H1 (cell line): Measurements from ENCODE around the gene RNF31. TPM values are rescaled to one million over a fixed set of nuclear protein-coding genes. Genes with fewer than 3 reads are reported as not detected.

Source experiments
- CTCF ChIA-PET: fragments of 300-600 bp; sonication (Branson Sonifier 250); formaldehyde crosslinking; loops from one replicate; lab custom pipeline; 2021; ENCODE audit not compliant: partially characterized antibody; lab: Charles Lee
- POLR2A ChIA-PET: fragments of 300-600 bp; sonication (Branson Sonifier 250); formaldehyde crosslinking; loops from one replicate; lab custom pipeline; 2021; ENCODE audit warnings: inconsistent platforms; ENCODE audit not compliant: partially characterized antibody; lab: Charles Lee
- DNase-seq, 2 experiments: peaks; one replicate each; pipeline versions ENCODE4 v3.0.0 to v3.0.0-alpha.2; 2010 to 2022; ENCODE audit warnings: low spot score in 2 of 2, low read depth in 1 of 2, mixed read lengths in 1 of 2
- FAIRE-seq: peaks from 2 replicates; lab custom pipeline; 2011; peaks lifted over from hg19 to GRCh38; lab: Jason Lieb, UNC
- H2AFZ ChIP-seq: 2 replicates; pipeline ENCODE4 v1.8.1; 2012; ENCODE audit warnings: low read length, inconsistent platforms
- H2AK5ac ChIP-seq: 2 replicates; pipeline ENCODE4 v1.6.1; 2013; ENCODE audit warnings: low read depth, low read length
- H2BK120ac ChIP-seq: replicated peaks from 2 replicates; pipeline ENCODE3; 2013; ENCODE audit warnings: low read depth, low read length, inconsistent platforms
- H2BK12ac ChIP-seq: 2 replicates; pipeline ENCODE4 v1.6.1; 2013; ENCODE audit warnings: low read depth, low read length
- H2BK15ac ChIP-seq: 2 replicates; pipeline ENCODE4 v1.6.1; 2013; ENCODE audit warnings: low read length
- H2BK20ac ChIP-seq: 2 replicates; pipeline ENCODE4 v1.6.1; 2013; ENCODE audit warnings: low read length
- H2BK5ac ChIP-seq: 2 replicates; pipeline ENCODE4 v1.6.1; 2013; ENCODE audit warnings: low read depth, low read length
- H3K14ac ChIP-seq: 2 replicates; pipeline ENCODE4 v1.6.1; 2013; ENCODE audit warnings: inconsistent platforms; ENCODE audit not compliant: insufficient read length
- H3K18ac ChIP-seq: 2 replicates; pipeline ENCODE4 v1.6.1; 2013; ENCODE audit warnings: low read length; ENCODE audit errors: extremely low read depth
- H3K23ac ChIP-seq: 2 replicates; pipeline ENCODE4 v1.6.1; 2013; ENCODE audit warnings: inconsistent platforms; ENCODE audit not compliant: insufficient read length
- H3K23me2 ChIP-seq: 2 replicates; pipeline ENCODE4 v1.6.1; 2013; ENCODE audit warnings: low read depth, low read length
- H3K27ac ChIP-seq: 2 replicates; pipeline ENCODE4 v1.6.1; 2011; ENCODE audit warnings: low read depth, low read length, inconsistent platforms
- H3K27me3 ChIP-seq, 4 experiments: replicated peaks in 1 of 4; 1 replicate in 1 of 4; 2 replicates in 3 of 4; pipeline versions ENCODE4 v1.6.1 to v1.8.1; 2011 to 2013; ENCODE audit warnings: low read length in 3 of 4, mild to moderate bottlenecking in 3 of 4, inconsistent platforms in 2 of 4, mixed read lengths in 2 of 4, moderate library complexity in 1 of 4; ENCODE audit not compliant: control insufficient read depth in 3 of 4, insufficient read depth in 3 of 4; ENCODE audit errors: extremely low read depth in 1 of 4
- H3K36me3 ChIP-seq, 4 experiments: 2 replicates each; pipeline versions ENCODE4 v1.6.1 to v1.8.1; 2011 to 2013; ENCODE audit warnings: mild to moderate bottlenecking in 4 of 4, low read length in 3 of 4, moderate library complexity in 2 of 4, control low read depth in 1 of 4, inconsistent platforms in 1 of 4; ENCODE audit not compliant: insufficient read depth in 4 of 4, control insufficient read depth in 2 of 4
- H3K4ac ChIP-seq: replicated peaks from 2 replicates; pipeline ENCODE3; 2013; ENCODE audit warnings: low read length, low read depth, mixed read lengths, inconsistent platforms; ENCODE audit not compliant: insufficient read length
- H3K4me1 ChIP-seq, 4 experiments: replicated peaks in 1 of 4; 1 replicate in 1 of 4; 2 replicates in 3 of 4; pipeline versions ENCODE4 v1.6.1 to v1.8.1; 2011 to 2013; ENCODE audit warnings: low read length in 3 of 4, inconsistent platforms in 2 of 4, mixed read lengths in 1 of 4; ENCODE audit not compliant: insufficient read depth in 4 of 4, control insufficient read depth in 3 of 4
- H3K4me2 ChIP-seq, 2 experiments: 2 replicates each; pipeline versions ENCODE4 v1.6.1 to v1.8.1; 2011 to 2013; ENCODE audit warnings: low read depth in 2 of 2, low read length in 2 of 2, control low read depth in 1 of 2, inconsistent platforms in 1 of 2, mild to moderate bottlenecking in 1 of 2; ENCODE audit not compliant: insufficient read depth in 1 of 2
- H3K4me3 ChIP-seq, 4 experiments: fragments of 200-600, 300-600 bp in 1 of 4; sonication (generic), shearing (Covaris generic), sonication (Bioruptor Twin) in 1 of 4; 2 replicates each; pipeline versions ENCODE4 v1.5.1 to v1.8.1; 2011 to 2016; ENCODE audit warnings: low read length in 4 of 4, low read depth in 3 of 4, control low read depth in 2 of 4, inconsistent platforms in 2 of 4, mild to moderate bottlenecking in 2 of 4, mixed read lengths in 1 of 4, moderate library complexity in 1 of 4; ENCODE audit not compliant: insufficient read depth in 2 of 4; ENCODE audit errors: extremely low read depth in 1 of 4
- H3K56ac ChIP-seq: replicated peaks from 2 replicates; pipeline ENCODE3; 2013; ENCODE audit warnings: low read depth, mild to moderate bottlenecking, mixed read lengths, low read length, inconsistent platforms; ENCODE audit not compliant: insufficient read length
- H3K79me1 ChIP-seq: 2 replicates; pipeline ENCODE4 v1.6.1; 2013; ENCODE audit warnings: low read depth, low read length, control low read depth
- H3K79me2 ChIP-seq, 2 experiments: 2 replicates each; pipeline versions ENCODE4 v1.6.1 to v1.8.1; 2012 to 2013; ENCODE audit warnings: low read length in 2 of 2, mild to moderate bottlenecking in 2 of 2, inconsistent platforms in 1 of 2; ENCODE audit not compliant: insufficient read depth in 2 of 2, control insufficient read depth in 1 of 2
- H3K9ac ChIP-seq, 4 experiments: replicated peaks in 1 of 4; 1 replicate in 1 of 4; 2 replicates in 3 of 4; pipeline versions ENCODE4 v1.6.1 to v1.8.1; 2011 to 2013; ENCODE audit warnings: low read depth in 3 of 4, low read length in 3 of 4, control low read depth in 2 of 4, mild to moderate bottlenecking in 2 of 4, moderate library complexity in 2 of 4, inconsistent platforms in 1 of 4; ENCODE audit errors: extremely low read depth in 1 of 4
- H3K9me3 ChIP-seq, 2 experiments: 2 replicates each; pipeline versions ENCODE4 v1.6.1 to v1.8.1; 2012 to 2013; ENCODE audit warnings: mild to moderate bottlenecking in 2 of 2, moderate library complexity in 2 of 2, control low read depth in 1 of 2, inconsistent platforms in 1 of 2, low read depth in 1 of 2, low read length in 1 of 2, mixed read lengths in 1 of 2; ENCODE audit not compliant: insufficient read depth in 2 of 2
- H4K20me1 ChIP-seq, 2 experiments: replicated peaks in 1 of 2; 2 replicates each; pipeline versions ENCODE3 to v1.8.1; 2011 to 2013; ENCODE audit warnings: inconsistent platforms in 2 of 2, low read length in 2 of 2, mild to moderate bottlenecking in 1 of 2; ENCODE audit not compliant: insufficient read depth in 2 of 2, control insufficient read depth in 1 of 2
- H4K5ac ChIP-seq: 2 replicates; pipeline ENCODE4 v1.6.1; 2013; ENCODE audit warnings: low read length, low read depth, mixed read lengths, inconsistent platforms; ENCODE audit not compliant: insufficient read length
- H4K8ac ChIP-seq: 2 replicates; pipeline ENCODE4 v1.8.0; 2013; ENCODE audit warnings: mild to moderate bottlenecking, moderate library complexity, low read length, inconsistent platforms; ENCODE audit not compliant: insufficient read depth; ENCODE audit errors: extremely low read depth
- H4K91ac ChIP-seq: replicated peaks from 2 replicates; pipeline ENCODE3; 2013; ENCODE audit warnings: low read length, mixed read lengths, inconsistent platforms; ENCODE audit not compliant: insufficient read length
- BACH1 ChIP-seq: IDR thresholded peaks from 2 replicates; pipeline ENCODE4 v1.6.1; 2012; ENCODE audit warnings: low read length, improper control_type of control experiment
- CHD2 ChIP-seq: IDR thresholded peaks from 2 replicates; pipeline ENCODE4 v1.6.1; 2012; ENCODE audit warnings: low read length, improper control_type of control experiment
- GTF2F1 ChIP-seq: IDR thresholded peaks from 2 replicates; pipeline ENCODE4 v1.6.1; 2012; ENCODE audit warnings: low read depth, low read length, improper control_type of control experiment, borderline replicate concordance
- SP2 ChIP-seq: IDR thresholded peaks from 2 replicates; pipeline ENCODE4 v1.6.1; 2012; ENCODE audit warnings: mild to moderate bottlenecking, low read length, inconsistent platforms
- SUZ12 ChIP-seq: fragments of 200-600 bp; sonication (generic); IDR thresholded peaks from 2 replicates; pipeline ENCODE4 v1.6.1; 2012; ENCODE audit warnings: mild to moderate bottlenecking, inconsistent platforms, low read length, moderate library complexity, mixed read lengths
- TBP ChIP-seq: IDR thresholded peaks from 2 replicates; pipeline ENCODE4 v1.6.1; 2011; ENCODE audit warnings: low read depth, low read length, improper control_type of control experiment
- WGBS, 2 experiments: shearing (Covaris generic) in 1 of 2; methylation state at CpG; one replicate each; pipeline versions ENCODE4 v1.1.6 to v1.1.7; 2013 to 2015; ENCODE audit warnings: low lambda C conversion rate in 2 of 2, mixed read lengths in 2 of 2, inconsistent platforms in 1 of 2, low coverage in 1 of 2, missing lambda C conversion rate in 1 of 2; ENCODE audit not compliant: insufficient replicate concordance in 2 of 2, insufficient coverage in 1 of 2, insufficient read length in 1 of 2; ENCODE audit errors: extremely low coverage in 1 of 2, missing lambda C conversion rate in 1 of 2; 5-methylcytosine and 5-hydroxymethylcytosine counted together
- polyA plus RNA-seq, 7 experiments: library from polyadenylated mRNA; depleted of rRNA in 3 of 7; stranded (reverse) in 5 of 7; unstranded in 2 of 7; fragments of >200 nt in 5 of 7; fragments of 200-250 nt in 2 of 7; gene quantifications; 1 replicate in 5 of 7; 2 replicates in 1 of 7; 4 replicates in 1 of 7; pipeline versions ENCODE4 v1.2.1 to v1.2.3, GENCODE V29; 2011 to 2013; ENCODE audit warnings: missing spikeins in 2 of 7, mixed read lengths in 2 of 7
- total RNA-seq: library from RNA; stranded (reverse); fragmentation: NEBNext Ultra II Directional; extraction: Animal tissue kit (Norgen Biotek cat#: 25700); gene quantifications from 2 replicates; pipeline ENCODE4 v1.2.1, GENCODE V29; 2021
- TF ChIP-seq, protein P1 (sequence below): IDR thresholded peaks from 2 replicates; pipeline ENCODE4 v1.6.1; 2012; ENCODE audit warnings: inconsistent platforms

Gene RNF31
- total and polyA plus RNA-seq, 2 of the 8 experiments (the other 6 are each of a cell fraction or from before 2014, with no cell fraction given): 17.5 to 72.0 TPM

DNA sequence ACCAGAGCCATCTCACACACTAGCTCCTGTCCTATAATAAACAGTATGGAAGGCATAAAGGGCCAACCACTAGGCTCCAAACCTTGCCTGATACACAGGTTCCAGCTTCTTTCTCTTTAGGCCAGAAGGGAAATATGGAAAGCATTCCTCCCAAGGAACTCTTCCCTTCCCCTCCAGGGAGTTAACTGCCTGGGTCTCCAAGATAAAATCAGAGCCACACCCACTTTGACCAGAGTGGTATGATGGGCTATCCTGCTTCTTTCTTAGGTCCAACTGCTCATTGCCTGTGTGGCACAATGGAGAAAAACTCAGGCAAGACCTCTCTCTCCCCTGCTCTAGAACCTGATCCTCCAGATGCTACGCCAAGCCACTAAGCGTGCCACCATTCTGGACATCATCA, 60.3 kb downstream of the RNF31 start:
- H4K91ac ChIP-seq: no peak overlapping the region
- H3K4me1 ChIP-seq: peaks cover 0 to 7% (median 4%) of the 10 kb centered on the region in 4 experiments; a peak in 3 of 7 replicates
- H4K8ac ChIP-seq: no peak overlapping the region
- 98% methylated on average over 2 of the region's 2 CpGs; no CpG with 5 or more reads in 1 of the 2 experiments for WGBS, 2 experiments
- peaks cover 0 to 3% of the 10 kb centered on the region in 2 experiments; a peak in 1 of 4 replicates for H3K79me2 ChIP-seq
- no peak overlapping the region for H2BK15ac ChIP-seq
- no peak overlapping the region for H2BK20ac ChIP-seq
- no peak overlapping the region for H3K23ac ChIP-seq
- H2AFZ ChIP-seq: no peak overlapping the region
- no peak overlapping the region for H3K56ac ChIP-seq
- TF ChIP-seq SP2: no peak
- no peak for TF ChIP-seq CHD2
- no peak for TF ChIP-seq SUZ12
- TF ChIP-seq GTF2F1: no peak
- no peak for TF ChIP-seq BACH1
- no peak for TF ChIP-seq TBP
- TF ChIP-seq, protein P1, sequence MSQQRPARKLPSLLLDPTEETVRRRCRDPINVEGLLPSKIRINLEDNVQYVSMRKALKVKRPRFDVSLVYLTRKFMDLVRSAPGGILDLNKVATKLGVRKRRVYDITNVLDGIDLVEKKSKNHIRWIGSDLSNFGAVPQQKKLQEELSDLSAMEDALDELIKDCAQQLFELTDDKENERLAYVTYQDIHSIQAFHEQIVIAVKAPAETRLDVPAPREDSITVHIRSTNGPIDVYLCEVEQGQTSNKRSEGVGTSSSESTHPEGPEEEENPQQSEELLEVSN: no peak
- TF ChIP-seq, all 59 proteins: peak for 0
- no peaks in the 10 kb centered on the region for H3K27me3 ChIP-seq
- no peak overlapping the region for H4K5ac ChIP-seq
- ChIA-PET CTCF (interaction anchor here (1.1 to 2.1 kb wide), 3 partner anchors 8 to 90 kb away, joined by 3 to 4 read pairs (median 3); partner anchors contain the start of gene MDP1), POLR2A (interaction anchor here (0.9 to 11.1 kb wide), 6 partner anchors 12 to 59 kb away, joined by 3 to 119 read pairs (median 3); partner anchors contain the start of genes IPO4 and TM9SF1)
- H4K20me1 ChIP-seq: peaks cover 0 to 2% of the 10 kb centered on the region in 2 experiments
- H3K23me2 ChIP-seq: no peaks in the 10 kb centered on the region
- no peak overlapping the region for H2BK12ac ChIP-seq
- peaks cover 21 to 48% (median 38%) of the 10 kb centered on the region in 4 experiments for H3K36me3 ChIP-seq
- no peak for FAIRE-seq
- no peaks in the 10 kb centered on the region for H3K79me1 ChIP-seq
- H3K14ac ChIP-seq: no peak overlapping the region
- H3K4ac ChIP-seq: no peak overlapping the region
- no peak for DNase-seq
- no peak overlapping the region for H2BK120ac ChIP-seq
- no peaks in the 10 kb centered on the region for H3K9me3 ChIP-seq
- no peak overlapping the region for H3K9ac ChIP-seq
- no peak overlapping the region for H3K27ac ChIP-seq
- H2BK5ac ChIP-seq: no peak overlapping the region
- H3K18ac ChIP-seq: no peak overlapping the region
- H2AK5ac ChIP-seq: no peak overlapping the region
- H3K4me3 ChIP-seq: no peak overlapping the region
- no peak overlapping the region for H3K4me2 ChIP-seq
